Endometrium (tissue), 2 donors: ENCODE measurements around the gene BRCA2.

ENCODE experiments used
- FAIRE-seq: peaks from 2 replicates; lab custom pipeline; 2012; peaks lifted over from hg19 to GRCh38; lab: Jason Lieb, UNC
- donor health status: control.
- donor health status: control.

Gene BRCA2

GRCh38 chr13:32429433-32429909, 114.2 kb downstream of the BRCA2 start:
- no peak for FAIRE-seq

GRCh38 chr13:32430018-32430747, 114.9 kb downstream of the BRCA2 start:
- no peak for FAIRE-seq

GRCh38 chr13:32431361-32431760, 116.1 kb downstream of the BRCA2 start:
- FAIRE-seq = no peak

GRCh38 chr13:32432856-32433255, 117.5 kb downstream of the BRCA2 start:
- no peak for FAIRE-seq

- FAIRE-seq = no peak
These were observed 123.6 kb downstream of the BRCA2 start for GRCh38 chr13:32438871-32439270.

- FAIRE-seq = no peak
These were observed 127.8 kb downstream of the BRCA2 start for GRCh38 chr13:32443111-32443510.

GRCh38 chr13:32445461-32445860, 130.2 kb downstream of the BRCA2 start:
- FAIRE-seq = no peak

GRCh38 chr13:32446220-32446619, 130.9 kb downstream of the BRCA2 start:
- FAIRE-seq = no peak

GRCh38 chr13:32446773-32447465, 131.6 kb downstream of the BRCA2 start:
- no peak for FAIRE-seq

GRCh38 chr13:32447894-32448623, 132.8 kb downstream of the BRCA2 start:
- no peak for FAIRE-seq

GRCh38 chr13:32448972-32449371, 133.7 kb downstream of the BRCA2 start:
- no peak for FAIRE-seq
